Measurements from ENCODE around the gene TRAF3. TPM values are rescaled to one million over a fixed set of nuclear protein-coding genes. Genes with fewer than 3 reads are reported as not detected.

Gene TRAF3
- total RNA-seq, 5 donors from 2014 or later (not counting 1 experiment from before 2014, with no cell fraction given): 29.6 to 46.1 (median 35.7) TPM

GRCh38 chr14:102731871-102732800 is 45.1 kb upstream of the TRAF3 start:
- no peak overlapping the region for H3K27ac ChIP-seq (ENCODE audit: low read length)
- ATAC-seq (replicated peaks in 1 of 4) (no peak), DNase-seq (no peak)
- ChIA-PET CTCF (no interaction called here), POLR2A (no interaction called here)
- H3K9me3 ChIP-seq: no peaks in the 10 kb centered on the region
- H3K9me3 Mint-ChIP-seq: no peaks in the 10 kb centered on the region
- no peak overlapping the region for H3K4me3 ChIP-seq (ENCODE audit: control insufficient read depth in 1 of 2, extremely low read depth in 1 of 2, low read length in 1 of 2)
- H3K27me3 ChIP-seq (replicated peaks in 1 of 2; ENCODE audit: control insufficient read depth in 2 of 2, extremely low read depth in 1 of 2, insufficient read depth in 2 of 2, low read length in 1 of 2): no peaks in the 10 kb centered on the region
- H3K27me3 Mint-ChIP-seq: no peaks in the 10 kb centered on the region
- no peaks in the 10 kb centered on the region for H3K4me1 ChIP-seq (ENCODE audit: control insufficient read depth in 1 of 2, extremely low read depth in 1 of 2, insufficient read depth in 2 of 2, low read length in 2 of 2)
- no peak overlapping the region for H3K27ac Mint-ChIP-seq
- 96% methylated on average over 8 of the region's 13 CpGs for WGBS (ENCODE audit: insufficient coverage)
- peaks cover 3 to 29% of the 10 kb centered on the region in 2 donors for H3K36me3 ChIP-seq (ENCODE audit: control insufficient read depth in 2 of 2, extremely low read depth in 1 of 2, insufficient read depth in 1 of 2, low read length in 1 of 2)
- peaks cover 31% of the 10 kb centered on the region for H3K36me3 Mint-ChIP-seq
- no peaks in the 10 kb centered on the region for H3K4me1 Mint-ChIP-seq
- H3K4me3 Mint-ChIP-seq: no peak overlapping the region

GRCh38 chr14:102732924-102733323 is 44.3 kb upstream of the TRAF3 start:
- CTCF ChIA-PET: no interaction called here
- no peaks in the 10 kb centered on the region for H3K9me3 Mint-ChIP-seq
- Histone ChIP-seq H3K36me3 (ENCODE audit: control insufficient read depth in 2 of 2, extremely low read depth in 1 of 2, insufficient read depth in 1 of 2, low read length in 1 of 2) (peaks cover 3 to 21% of the 10 kb centered on the region in 2 donors), H3K4me1 (ENCODE audit: control insufficient read depth in 1 of 2, extremely low read depth in 1 of 2, insufficient read depth in 2 of 2, low read length in 2 of 2) (no peaks in the 10 kb centered on the region), H3K27me3 (replicated peaks in 1 of 2; ENCODE audit: control insufficient read depth in 2 of 2, extremely low read depth in 1 of 2, insufficient read depth in 2 of 2, low read length in 1 of 2) (no peaks in the 10 kb centered on the region), H3K4me3 (ENCODE audit: control insufficient read depth in 1 of 2, extremely low read depth in 1 of 2, low read length in 1 of 2) (no peak overlapping the region), H3K9me3 (no peaks in the 10 kb centered on the region), H3K27ac (ENCODE audit: low read length) (no peak overlapping the region)
- H3K27ac Mint-ChIP-seq: no peak overlapping the region
- POLR2A ChIA-PET: no interaction called here
- WGBS (ENCODE audit: insufficient coverage): 99% methylated on average over 9 of the region's 10 CpGs
- no peaks in the 10 kb centered on the region for H3K27me3 Mint-ChIP-seq
- no peak overlapping the region for H3K4me3 Mint-ChIP-seq
- ATAC-seq (replicated peaks in 1 of 4) (no peak), DNase-seq (no peak)
- no peaks in the 10 kb centered on the region for H3K4me1 Mint-ChIP-seq
- peaks cover 23% of the 10 kb centered on the region for H3K36me3 Mint-ChIP-seq

DNA sequence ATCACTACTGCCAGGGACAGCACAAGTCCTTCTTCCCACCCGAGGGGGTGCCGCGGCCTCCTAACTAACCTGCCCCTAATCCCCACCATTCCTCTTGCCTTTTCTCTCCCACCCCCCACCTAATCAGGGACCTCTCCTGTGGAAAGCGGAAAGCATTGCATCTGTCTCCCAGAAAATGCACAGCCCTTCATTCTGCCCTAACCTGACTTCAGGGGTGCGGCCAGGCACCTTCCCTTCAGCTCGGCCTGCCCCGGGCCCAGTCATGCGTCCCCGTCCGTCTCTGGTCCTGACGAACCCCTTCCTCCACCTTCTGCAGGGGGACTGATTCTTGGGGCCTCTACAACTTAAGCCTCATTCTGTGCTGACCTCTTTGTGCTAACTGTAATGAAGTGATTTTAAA is 43.9 kb upstream of the TRAF3 start:
- 71% methylated on average over 4 of the region's 11 CpGs for WGBS (ENCODE audit: insufficient coverage)
- ChIA-PET CTCF (no interaction called here), POLR2A (no interaction called here)
- no peak overlapping the region for H3K27ac Mint-ChIP-seq
- no peak for DNase-seq
- peaks cover 20% of the 10 kb centered on the region for H3K36me3 Mint-ChIP-seq
- no peak overlapping the region for H3K4me3 Mint-ChIP-seq
- H3K36me3 ChIP-seq (ENCODE audit: control insufficient read depth in 2 of 2, extremely low read depth in 1 of 2, insufficient read depth in 1 of 2, low read length in 1 of 2): peaks cover 0 to 17% of the 10 kb centered on the region in 2 donors
- no peak overlapping the region for H3K4me3 ChIP-seq (ENCODE audit: control insufficient read depth in 1 of 2, extremely low read depth in 1 of 2, low read length in 1 of 2)
- H3K27me3 Mint-ChIP-seq: no peaks in the 10 kb centered on the region
- no peaks in the 10 kb centered on the region for H3K27me3 ChIP-seq (replicated peaks in 1 of 2; ENCODE audit: control insufficient read depth in 2 of 2, extremely low read depth in 1 of 2, insufficient read depth in 2 of 2, low read length in 1 of 2)
- no peak overlapping the region for H3K27ac ChIP-seq (ENCODE audit: low read length)
- H3K4me1 ChIP-seq (ENCODE audit: control insufficient read depth in 1 of 2, extremely low read depth in 1 of 2, insufficient read depth in 2 of 2, low read length in 2 of 2): no peaks in the 10 kb centered on the region
- ATAC-seq (replicated peaks in 1 of 4): no peak
- no peaks in the 10 kb centered on the region for H3K4me1 Mint-ChIP-seq
- H3K9me3 Mint-ChIP-seq: no peaks in the 10 kb centered on the region
- H3K9me3 ChIP-seq: no peaks in the 10 kb centered on the region

GRCh38 chr14:102734436-102734835 is 42.8 kb upstream of the TRAF3 start:
- Histone ChIP-seq H3K4me1 (ENCODE audit: control insufficient read depth in 1 of 2, extremely low read depth in 1 of 2, insufficient read depth in 2 of 2, low read length in 2 of 2) (no peaks in the 10 kb centered on the region), H3K27ac (ENCODE audit: low read length) (no peak overlapping the region), H3K27me3 (replicated peaks in 1 of 2; ENCODE audit: control insufficient read depth in 2 of 2, extremely low read depth in 1 of 2, insufficient read depth in 2 of 2, low read length in 1 of 2) (no peaks in the 10 kb centered on the region), H3K36me3 (ENCODE audit: control insufficient read depth in 2 of 2, extremely low read depth in 1 of 2, insufficient read depth in 1 of 2, low read length in 1 of 2) (peaks cover 0 to 10% of the 10 kb centered on the region in 2 donors), H3K9me3 (no peaks in the 10 kb centered on the region), H3K4me3 (ENCODE audit: control insufficient read depth in 1 of 2, extremely low read depth in 1 of 2, low read length in 1 of 2) (no peak overlapping the region)
- no peak overlapping the region for H3K27ac Mint-ChIP-seq
- WGBS (ENCODE audit: insufficient coverage): 95% methylated on average over 10 of the region's 12 CpGs
- no peaks in the 10 kb centered on the region for H3K27me3 Mint-ChIP-seq
- ATAC-seq (replicated peaks in 1 of 4): no peak
- H3K9me3 Mint-ChIP-seq: no peaks in the 10 kb centered on the region
- no peaks in the 10 kb centered on the region for H3K4me1 Mint-ChIP-seq
- H3K4me3 Mint-ChIP-seq: no peak overlapping the region
- H3K36me3 Mint-ChIP-seq: peaks cover 13% of the 10 kb centered on the region
- POLR2A ChIA-PET: no interaction called here
- DNase-seq: no peak
- CTCF ChIA-PET: interaction anchor here in 1 of 2 donors (0.6 kb wide), 1 partner anchor 870 kb away, joined by 5 read pairs; no protein-coding TSS in a partner anchor

DNA sequence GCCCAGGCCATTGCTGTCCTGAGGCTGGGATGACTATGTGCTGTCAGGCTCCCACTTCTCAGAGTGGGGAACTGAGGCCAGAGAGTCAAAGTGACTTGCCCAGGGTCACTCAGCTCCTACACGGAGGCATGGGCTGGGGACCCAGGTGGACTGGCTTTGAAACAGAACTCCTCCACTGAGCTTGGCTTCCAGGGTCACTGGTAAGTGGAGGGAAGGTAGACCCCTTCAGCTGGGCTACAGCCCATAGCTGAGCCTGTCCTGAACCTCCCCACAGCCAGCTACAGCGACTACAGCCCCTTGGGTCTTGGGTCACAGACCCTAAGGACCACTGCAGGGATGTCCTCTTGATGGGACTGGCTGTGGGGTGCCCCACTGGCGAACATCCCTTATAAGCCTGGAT is 40.3 kb upstream of the TRAF3 start:
- H3K27ac Mint-ChIP-seq: no peak overlapping the region
- H3K36me3 ChIP-seq (ENCODE audit: control insufficient read depth in 2 of 2, extremely low read depth in 1 of 2, insufficient read depth in 1 of 2, low read length in 1 of 2): no peaks in the 10 kb centered on the region
- POLR2A ChIA-PET: interaction anchor here in 1 of 2 donors (0.5 kb wide), 1 partner anchor 119 kb away, joined by 6 read pairs; no protein-coding TSS in a partner anchor
- no peaks in the 10 kb centered on the region for H3K27me3 ChIP-seq (replicated peaks in 1 of 2; ENCODE audit: control insufficient read depth in 2 of 2, extremely low read depth in 1 of 2, insufficient read depth in 2 of 2, low read length in 1 of 2)
- peaks cover 2% of the 10 kb centered on the region for H3K9me3 ChIP-seq
- H3K9me3 Mint-ChIP-seq: peaks cover 0 to 3% (median 2%) of the 10 kb centered on the region in 3 donors
- ATAC-seq (replicated peaks in 1 of 4) (no peak), DNase-seq (no peak)
- no peak overlapping the region for H3K4me3 Mint-ChIP-seq
- CTCF ChIA-PET: interaction anchor here in 1 of 2 donors (0.6 kb wide), 1 partner anchor 143 kb away, joined by 3 read pairs; no protein-coding TSS in a partner anchor
- H3K27ac ChIP-seq (ENCODE audit: low read length): no peak overlapping the region
- H3K27me3 Mint-ChIP-seq: no peaks in the 10 kb centered on the region
- 100% methylated on average over 1 of the region's 3 CpGs for WGBS (ENCODE audit: insufficient coverage)
- no peak overlapping the region for H3K4me3 ChIP-seq (ENCODE audit: control insufficient read depth in 1 of 2, extremely low read depth in 1 of 2, low read length in 1 of 2)
- peaks cover 6% of the 10 kb centered on the region for H3K36me3 Mint-ChIP-seq
- no peaks in the 10 kb centered on the region for H3K4me1 Mint-ChIP-seq
- no peaks in the 10 kb centered on the region for H3K4me1 ChIP-seq (ENCODE audit: control insufficient read depth in 1 of 2, extremely low read depth in 1 of 2, insufficient read depth in 2 of 2, low read length in 2 of 2)

- no peak overlapping the region for H3K4me3 Mint-ChIP-seq
- H3K9me3 ChIP-seq: peaks cover 2% of the 10 kb centered on the region
- no peaks in the 10 kb centered on the region for H3K4me1 ChIP-seq (ENCODE audit: control insufficient read depth in 1 of 2, extremely low read depth in 1 of 2, insufficient read depth in 2 of 2, low read length in 2 of 2)
- no peaks in the 10 kb centered on the region for H3K27me3 ChIP-seq (replicated peaks in 1 of 2; ENCODE audit: control insufficient read depth in 2 of 2, extremely low read depth in 1 of 2, insufficient read depth in 2 of 2, low read length in 1 of 2)
- POLR2A ChIA-PET: interaction anchor here in 1 of 2 donors (0.5 kb wide), 1 partner anchor 120 kb away, joined by 6 read pairs; no protein-coding TSS in a partner anchor
- H3K4me1 Mint-ChIP-seq: no peaks in the 10 kb centered on the region
- no peak overlapping the region for H3K27ac ChIP-seq (ENCODE audit: low read length)
- CTCF ChIA-PET: interaction anchor here in 1 of 2 donors (0.6 kb wide), 1 partner anchor 143 kb away, joined by 3 read pairs; no protein-coding TSS in a partner anchor
- no peaks in the 10 kb centered on the region for H3K36me3 ChIP-seq (ENCODE audit: control insufficient read depth in 2 of 2, extremely low read depth in 1 of 2, insufficient read depth in 1 of 2, low read length in 1 of 2)
- peaks cover 6% of the 10 kb centered on the region for H3K36me3 Mint-ChIP-seq
- peaks cover 0 to 4% (median 2%) of the 10 kb centered on the region in 3 donors for H3K9me3 Mint-ChIP-seq
- WGBS (ENCODE audit: insufficient coverage): 91% methylated on average over 15 of the region's 18 CpGs
- ATAC-seq (replicated peaks in 1 of 4) (no peak), DNase-seq (no peak)
- H3K27me3 Mint-ChIP-seq: no peaks in the 10 kb centered on the region
- H3K4me3 ChIP-seq (ENCODE audit: control insufficient read depth in 1 of 2, extremely low read depth in 1 of 2, low read length in 1 of 2): no peak overlapping the region
- H3K27ac Mint-ChIP-seq: no peak overlapping the region
These were observed 39.6 kb upstream of the TRAF3 start for GRCh38 chr14:102737402-102738372.
